Stimulated activated CD4-positive, alpha-beta T cell treated with anti-CD3 and anti-CD28 coated beads, TNF-alpha, amount 100 ng/mL, for 1 hour (primary cell): ENCODE measurements around the gene DUSP11.
A peak's percentile ranks its signal among the peaks of the same experiment; 100 is the strongest.
"Not testable (repeated sequence)": the region's sequence is repeated elsewhere in the genome, so short reads cannot be mapped to it uniquely, and the experiment has no call there.

Experiments used
- DNase-seq, 3 donors: peaks; one replicate each; pipeline ENCODE4 v3.0.0-alpha.2; 2020; ENCODE audit warnings: low read depth in 3 of 3, low spot score in 1 of 3

DUSP11 gene

DNA sequence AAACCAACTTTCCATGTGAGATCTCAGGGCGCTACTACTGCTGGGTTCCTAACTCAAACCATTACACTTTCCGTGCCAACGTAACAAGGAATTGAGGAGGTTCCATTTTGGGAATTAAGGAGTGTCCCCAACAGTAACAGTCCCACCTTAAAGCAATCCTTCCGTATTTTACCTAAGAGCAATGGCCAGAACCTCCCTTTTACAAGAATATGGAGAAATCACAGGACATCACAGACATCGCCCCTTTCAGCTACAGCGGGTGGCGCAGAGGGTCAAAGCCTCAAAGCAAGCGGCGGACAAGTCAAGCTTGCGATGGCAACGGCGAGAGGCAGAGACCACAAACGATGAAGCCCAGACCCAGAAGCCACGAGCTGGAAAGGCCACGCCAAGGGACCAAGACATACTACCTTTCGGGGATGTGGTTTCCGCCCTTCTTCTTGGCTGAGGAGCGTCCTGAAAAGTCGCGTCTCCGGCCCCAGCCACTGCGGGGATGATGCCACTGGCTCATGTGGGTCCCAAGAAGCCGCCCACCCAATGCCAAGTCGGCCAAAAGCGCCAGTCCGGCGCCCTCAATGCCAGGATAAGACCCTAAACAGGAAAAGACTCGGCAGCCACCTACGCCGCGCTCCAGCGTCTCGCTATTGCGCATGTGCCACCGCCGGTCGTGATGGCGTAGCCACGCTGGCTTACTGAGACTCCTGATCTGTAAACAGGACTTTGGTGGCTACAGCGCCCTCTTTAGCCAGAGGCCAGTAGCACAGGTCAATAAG, at the start of gene DUSP11:
Gene DUSP11, minus strand, starts transcription at position 637 of the 770 bp plus-strand sequence. Its CDS starts 129 bp downstream, at position 508.
- peak; percentile 88 to 97 (median 91) for DNase-seq

DNA sequence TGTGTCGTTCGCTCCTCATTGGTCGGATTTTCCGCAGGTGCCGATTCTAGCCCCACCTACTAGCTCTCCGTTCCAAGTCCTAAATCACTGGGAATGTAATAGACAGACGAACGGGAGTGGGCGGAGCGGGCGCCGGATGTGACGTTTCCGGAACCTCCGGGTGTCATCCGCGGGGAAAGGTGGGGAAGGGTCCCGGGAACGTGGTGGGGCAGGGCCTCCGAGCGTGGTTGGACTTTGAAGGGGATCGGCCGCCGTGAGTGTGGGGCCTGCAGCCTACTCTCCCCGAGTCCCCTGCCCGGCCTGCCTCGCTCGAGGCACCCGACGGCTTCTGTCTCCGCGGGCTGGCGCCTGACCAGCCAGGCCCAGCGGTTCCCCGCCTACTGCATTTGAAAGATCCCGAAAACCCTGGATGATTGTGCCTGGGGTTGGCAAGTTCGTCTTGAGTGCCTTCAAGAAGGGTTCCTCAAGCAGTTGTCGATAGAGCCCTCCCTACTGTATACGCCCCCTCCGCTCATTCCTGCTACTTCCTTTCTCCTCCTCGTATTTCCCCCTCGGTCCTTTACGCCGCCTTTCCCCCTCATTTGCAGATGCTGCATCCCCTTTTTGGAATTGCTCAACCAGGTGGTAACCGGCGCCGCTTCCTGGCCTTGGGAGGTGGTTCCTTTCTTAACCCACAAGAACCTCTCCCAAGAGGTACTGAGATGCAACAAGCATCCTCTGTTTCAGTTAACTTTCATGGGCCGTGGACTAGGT, 49.1 kb upstream of the DUSP11 start, which contains the start of gene STAMBP:
Gene STAMBP, plus strand, starts transcription at position 144 of the 753 bp plus-strand sequence. CDS start 1,896 bp downstream, outside the sequence.
- peak; percentile 69 to 73 (median 72) for DNase-seq

DNA sequence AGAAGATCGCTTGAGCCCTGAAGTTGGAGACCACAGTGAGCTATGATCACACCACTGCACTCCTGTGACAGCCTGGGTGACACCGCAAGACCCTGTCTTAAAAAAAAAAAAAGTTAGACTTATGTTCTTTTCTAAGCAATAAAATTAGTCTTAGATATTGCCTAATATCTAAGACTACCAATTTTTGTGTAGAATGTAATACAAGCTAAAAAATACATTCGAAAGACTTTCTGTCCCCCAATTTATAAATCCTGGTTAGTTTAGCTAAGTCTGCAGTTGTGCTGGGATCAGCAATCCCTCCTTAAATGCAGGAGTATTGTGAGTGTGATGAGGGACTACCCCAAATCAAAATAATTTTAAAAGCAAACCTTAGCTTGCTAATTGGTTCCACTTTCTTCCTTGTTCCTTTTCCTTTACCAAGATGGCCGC, 48.5 kb upstream of the DUSP11 start:
- no peak for DNase-seq

DNA sequence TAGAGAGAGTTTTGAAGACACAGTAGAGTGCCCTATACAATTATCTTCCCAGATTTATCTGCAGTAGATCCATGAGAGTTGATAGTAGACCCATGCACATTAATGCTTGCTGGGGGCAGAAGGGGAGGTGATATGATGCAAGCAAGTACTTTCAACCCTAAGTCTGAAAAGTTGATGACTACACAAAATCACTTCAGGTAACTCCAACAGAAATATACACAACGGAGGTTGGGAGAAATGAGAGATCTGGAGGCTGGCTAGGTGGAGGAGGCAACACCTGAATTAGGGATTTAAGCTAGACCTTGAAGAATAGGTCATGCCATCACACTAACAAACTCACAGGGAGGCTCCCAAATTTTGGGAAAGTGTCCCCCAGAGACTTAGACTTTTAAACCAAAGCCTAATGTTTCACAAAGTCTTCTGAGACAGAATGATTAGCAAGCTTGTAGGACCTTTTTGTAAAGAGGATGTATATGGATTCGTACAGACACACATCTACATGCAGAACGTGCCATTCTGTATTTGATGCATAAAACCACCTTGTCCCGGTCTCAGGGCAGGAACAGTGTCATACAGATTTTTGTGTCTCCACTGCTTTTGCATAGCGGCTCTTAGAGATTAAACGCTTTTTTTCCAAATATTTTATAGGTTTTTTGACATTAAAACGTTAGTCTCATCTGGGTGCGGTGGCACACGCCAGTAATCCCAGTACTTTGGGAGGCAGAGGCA, 47.9 kb upstream of the DUSP11 start:
- no peak for DNase-seq

DNA sequence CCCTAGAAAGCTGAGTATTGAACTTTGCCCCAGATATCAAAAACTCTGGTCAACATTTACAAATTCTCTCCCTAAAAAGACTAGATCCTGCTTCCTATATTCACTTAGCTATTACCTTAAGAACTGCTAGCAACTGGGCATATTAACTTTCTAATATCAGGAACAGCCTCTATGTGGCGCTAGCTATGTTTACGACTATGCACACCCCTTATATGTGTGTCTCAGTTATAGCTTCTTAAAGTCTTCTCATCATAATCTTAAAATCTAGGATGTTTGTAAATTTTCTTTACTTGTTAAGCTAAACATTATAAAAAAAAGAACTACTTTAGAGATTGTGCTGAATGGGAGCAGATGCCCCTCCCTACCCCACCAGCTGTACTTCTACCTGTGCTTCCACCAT, 47.1 kb upstream of the DUSP11 start:
- no peak for DNase-seq

DNA sequence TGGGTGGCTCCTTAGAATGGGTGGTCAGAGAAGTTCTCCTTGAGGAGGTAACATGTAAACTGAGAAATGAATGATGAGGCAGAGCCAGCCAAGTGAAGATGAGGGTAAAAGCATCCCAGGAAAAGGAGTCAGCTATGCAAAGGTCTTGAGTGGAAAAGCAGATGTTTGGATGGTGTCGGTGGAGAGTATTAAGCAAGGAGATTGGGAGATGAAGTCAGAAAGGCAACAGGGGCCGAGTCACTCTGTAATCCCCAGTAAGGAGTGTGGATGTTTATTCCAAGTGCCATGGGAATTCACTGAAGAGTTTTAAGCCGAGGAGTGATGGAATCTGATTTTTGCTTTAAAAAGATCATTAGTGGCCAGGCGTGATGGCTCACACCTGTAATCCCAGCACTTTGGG, 45.5 kb upstream of the DUSP11 start:
- no peak for DNase-seq

DNA sequence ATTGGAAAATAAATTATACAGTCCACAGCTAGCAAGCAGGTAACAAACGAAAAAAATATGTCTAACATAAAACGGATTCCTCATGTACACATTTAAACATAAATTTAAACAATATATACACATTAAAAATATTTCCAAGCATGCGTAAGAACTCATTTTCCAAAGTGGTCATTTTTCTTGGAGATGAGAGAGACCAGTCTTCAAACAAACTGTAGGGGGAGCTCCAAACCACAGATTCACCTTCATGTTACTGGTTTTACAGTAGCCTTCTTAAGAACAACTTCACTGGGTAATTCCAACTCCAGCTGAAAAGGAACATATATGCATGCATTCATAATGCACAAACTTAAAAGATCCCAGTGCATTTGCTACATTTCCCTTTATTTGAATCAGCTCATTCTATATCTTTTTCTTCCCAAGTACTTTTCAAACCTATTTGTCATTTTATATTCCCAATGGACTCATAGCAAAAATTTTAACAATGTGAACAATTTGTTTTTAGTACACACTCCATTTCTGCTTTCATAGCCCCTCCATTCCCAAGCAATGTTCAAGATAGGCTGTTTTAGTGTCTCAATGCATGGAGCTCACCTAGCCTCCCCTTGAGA, 44.1 kb upstream of the DUSP11 start:
- no peak for DNase-seq

DNA sequence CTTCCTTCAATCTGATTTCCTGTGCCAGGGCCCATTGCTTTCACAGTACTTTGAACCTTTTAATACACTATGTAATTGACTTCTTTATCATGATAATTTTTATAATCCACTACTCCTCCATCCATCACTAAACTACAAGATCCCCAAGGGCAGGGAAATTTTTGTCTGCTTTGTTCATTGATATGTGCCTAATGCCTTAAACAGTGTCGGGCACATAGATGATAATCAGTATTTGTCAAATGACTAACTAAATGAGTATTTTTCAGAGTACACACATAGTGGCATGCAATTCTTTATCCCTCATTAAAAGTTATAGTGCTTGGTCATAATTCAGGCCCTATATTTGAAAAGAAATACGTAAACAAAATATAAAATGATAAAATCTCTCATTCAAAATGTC, 43.5 kb upstream of the DUSP11 start:
- no peak for DNase-seq

DNA sequence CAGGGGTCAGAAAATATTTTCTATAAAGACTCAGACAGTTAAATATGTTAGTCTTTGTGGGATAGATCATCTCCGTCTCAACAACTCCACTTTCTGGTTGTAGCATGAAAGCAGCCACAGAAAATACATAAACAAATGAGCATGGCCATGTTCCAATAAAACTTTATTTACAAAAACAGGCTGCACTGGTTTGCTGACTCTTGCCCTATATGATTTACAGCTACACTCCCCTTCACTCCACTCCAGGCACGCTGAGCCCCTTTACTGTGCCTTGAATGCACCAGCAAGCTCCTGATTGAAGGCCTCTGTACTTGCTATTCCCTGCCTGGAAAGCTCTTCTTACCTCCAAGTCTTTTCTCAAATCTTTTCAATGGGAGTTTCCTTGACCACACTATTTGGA, 43.1 kb upstream of the DUSP11 start:
- DNase-seq = no peak

DNA sequence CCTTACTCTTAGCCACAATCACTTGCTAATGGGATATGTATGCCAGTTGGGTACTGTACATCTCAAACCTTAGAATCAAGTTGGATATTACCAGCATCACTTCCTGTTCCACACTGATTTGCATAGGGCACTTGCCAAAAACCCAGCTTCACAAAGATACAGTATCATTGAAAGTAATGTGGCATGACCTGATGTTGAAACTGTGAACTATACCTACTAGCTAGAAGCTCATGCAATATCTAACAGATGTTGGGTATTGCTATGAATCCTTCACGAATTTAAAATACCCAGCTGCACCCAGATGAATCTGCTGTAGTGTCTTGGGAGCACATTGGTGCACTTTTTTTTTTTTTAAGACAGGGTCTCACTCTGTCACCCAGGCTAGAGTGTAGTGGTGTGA, 42.4 kb upstream of the DUSP11 start:
- no peak for DNase-seq

DNA sequence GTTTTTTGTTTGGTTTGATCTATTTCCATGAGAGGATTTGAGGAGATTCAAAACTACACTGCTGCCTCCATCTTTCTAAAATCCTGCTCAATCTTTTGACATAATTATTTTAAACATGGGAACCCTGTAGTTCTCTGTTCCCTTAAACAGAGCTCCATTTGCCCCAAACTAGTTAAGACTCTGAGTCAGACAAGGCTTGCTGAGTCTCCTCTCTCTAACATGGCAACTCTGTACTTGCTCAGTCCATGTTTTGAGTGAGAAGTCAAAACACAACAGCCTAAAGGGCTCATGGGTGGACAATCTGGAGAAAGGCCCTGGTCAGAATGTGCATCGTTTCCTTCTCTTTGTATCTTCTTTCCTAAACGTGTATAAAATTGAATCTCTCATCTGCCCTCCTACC, 41.8 kb upstream of the DUSP11 start:
- DNase-seq = no peak

DNA sequence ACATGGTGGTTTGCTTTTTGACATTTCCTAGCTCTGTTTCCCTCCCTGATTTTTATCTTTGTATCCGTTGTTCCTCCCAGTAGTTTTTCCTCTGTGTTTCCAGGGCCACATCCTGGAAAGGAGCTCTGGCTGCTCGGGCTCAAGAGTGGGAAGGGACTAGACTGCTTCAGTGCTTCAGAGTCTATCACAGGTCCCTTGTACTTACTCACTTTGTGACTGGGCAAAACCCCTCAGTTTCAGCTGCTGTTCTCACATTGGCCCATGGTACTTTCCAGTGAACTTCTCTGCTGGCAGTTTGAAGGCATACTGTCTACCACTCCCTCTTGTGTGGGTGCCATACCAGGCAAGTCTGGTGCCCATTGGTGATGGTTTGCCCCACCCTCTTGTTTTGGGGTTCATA, 41.3 kb upstream of the DUSP11 start:
- DNase-seq = no peak

DNA sequence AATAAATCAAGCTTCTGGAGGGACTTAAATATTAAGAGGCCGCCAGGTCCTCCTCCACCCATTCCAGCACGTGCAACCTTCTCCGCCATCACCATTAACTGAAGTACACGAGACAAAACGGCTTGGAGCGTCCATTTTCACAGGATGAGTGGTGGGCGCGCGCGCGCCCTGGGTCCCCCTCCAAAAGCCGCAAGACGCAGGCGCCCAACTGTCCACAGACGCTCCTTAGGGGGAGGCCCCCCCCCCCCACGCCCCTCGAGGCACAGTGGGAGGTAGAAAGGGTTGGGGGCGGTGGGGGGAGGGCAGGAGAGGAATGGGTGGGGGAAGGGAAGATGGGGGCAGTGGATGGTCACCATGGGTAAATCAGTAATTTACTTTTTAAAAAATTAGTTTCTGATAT, 38.4 kb upstream of the DUSP11 start:
- DNase-seq = no peak

DNA sequence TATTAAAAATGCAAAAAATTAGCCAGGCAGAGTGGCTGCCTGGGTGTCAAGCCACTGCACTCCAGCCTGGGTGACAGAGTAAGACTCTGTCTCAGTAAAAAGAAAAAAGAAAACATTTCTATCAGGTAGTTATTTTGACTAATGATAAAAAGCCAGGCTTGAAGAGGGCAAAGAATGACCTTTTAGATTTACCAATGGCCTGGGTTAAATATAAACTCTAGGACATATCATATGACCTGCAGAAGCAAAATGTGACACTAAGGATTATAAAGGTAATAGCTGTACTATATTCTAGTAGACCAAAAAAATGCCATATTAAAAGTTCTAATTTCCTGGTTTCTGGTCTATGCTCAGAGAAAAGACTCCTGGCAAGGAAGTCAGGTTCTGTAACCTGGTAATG, 32.7 kb upstream of the DUSP11 start:
- no peak for DNase-seq

DNA sequence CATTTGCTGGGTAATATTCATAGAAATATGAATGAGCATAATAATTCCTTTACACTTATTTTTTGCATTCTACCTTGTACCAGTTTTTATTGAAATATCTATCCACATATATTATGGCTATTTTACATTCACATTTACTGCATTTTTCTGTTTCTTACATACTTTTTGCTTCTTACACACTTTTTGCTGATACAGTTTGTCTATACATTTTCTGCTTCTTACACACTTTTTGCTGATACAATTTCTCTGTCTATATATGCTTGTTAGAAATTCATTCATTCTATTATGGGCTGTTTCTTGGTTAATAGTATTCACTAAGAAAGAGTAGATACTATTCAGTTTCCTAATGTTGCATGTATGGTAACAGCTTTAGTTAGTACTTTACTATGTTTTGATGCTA, 32.0 kb upstream of the DUSP11 start:
- DNase-seq = no peak

DNA sequence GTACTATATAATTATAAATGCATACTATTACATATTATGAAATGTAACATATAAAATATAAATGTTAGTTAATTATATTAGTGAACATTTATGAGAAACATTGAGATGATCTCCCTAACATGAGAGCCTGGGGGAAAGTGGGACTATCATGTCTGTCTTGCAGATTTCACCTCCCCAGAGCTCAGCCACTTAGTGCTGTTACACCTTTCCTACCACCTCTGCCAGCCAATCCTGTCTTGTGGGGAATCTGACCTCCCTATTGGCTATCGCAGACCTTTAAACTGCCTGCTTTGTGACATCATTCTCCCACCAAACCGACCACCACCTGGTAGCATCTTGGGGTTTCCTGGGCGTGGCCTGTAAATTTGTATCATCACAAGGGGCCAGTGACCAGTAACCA, 4.0 kb upstream of the DUSP11 start, which contains the start of gene C2orf78:
Gene C2orf78, plus strand, starts transcription at position 301 of the 400 bp plus-strand sequence. CDS start 127 bp downstream, outside the sequence.
- not testable (repeated sequence) for DNase-seq

DNA sequence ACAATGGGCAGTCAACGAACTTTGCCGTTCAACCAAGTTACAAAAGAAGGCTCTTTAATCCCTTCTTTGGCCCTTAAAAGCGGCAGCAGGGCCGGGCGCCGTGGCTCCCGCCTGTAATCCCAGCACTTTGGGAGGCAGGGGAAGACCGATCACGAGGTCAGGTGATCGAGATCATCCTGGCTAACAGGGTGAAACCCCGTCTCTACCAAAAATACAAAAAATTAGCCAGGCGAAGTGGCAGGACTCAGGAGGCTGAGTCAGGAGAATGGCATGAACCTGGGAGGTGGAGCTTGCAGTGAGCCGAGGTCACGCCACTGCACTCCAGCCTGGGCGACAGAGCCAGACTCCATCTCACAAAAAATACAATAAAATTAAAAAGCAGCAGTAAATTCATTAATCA, 3.5 kb upstream of the DUSP11 start:
- DNase-seq = not testable (repeated sequence)

DNA sequence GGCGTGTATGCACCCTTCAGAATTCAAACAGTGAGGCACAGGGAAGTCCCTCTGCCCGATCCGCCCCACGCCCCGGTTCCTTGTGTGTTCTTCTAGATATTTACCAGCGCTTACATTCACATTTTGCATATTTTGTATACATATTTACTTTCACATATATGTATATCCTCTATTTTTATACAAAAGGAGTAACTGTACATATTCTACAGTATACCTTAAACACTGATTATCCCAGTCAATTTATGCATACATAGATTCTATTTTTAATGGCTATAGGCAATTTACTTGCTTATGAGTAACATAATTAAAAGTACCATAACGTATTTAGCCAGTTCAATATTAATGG, 307 bp upstream of the DUSP11 start:
- no peak for DNase-seq

DNA sequence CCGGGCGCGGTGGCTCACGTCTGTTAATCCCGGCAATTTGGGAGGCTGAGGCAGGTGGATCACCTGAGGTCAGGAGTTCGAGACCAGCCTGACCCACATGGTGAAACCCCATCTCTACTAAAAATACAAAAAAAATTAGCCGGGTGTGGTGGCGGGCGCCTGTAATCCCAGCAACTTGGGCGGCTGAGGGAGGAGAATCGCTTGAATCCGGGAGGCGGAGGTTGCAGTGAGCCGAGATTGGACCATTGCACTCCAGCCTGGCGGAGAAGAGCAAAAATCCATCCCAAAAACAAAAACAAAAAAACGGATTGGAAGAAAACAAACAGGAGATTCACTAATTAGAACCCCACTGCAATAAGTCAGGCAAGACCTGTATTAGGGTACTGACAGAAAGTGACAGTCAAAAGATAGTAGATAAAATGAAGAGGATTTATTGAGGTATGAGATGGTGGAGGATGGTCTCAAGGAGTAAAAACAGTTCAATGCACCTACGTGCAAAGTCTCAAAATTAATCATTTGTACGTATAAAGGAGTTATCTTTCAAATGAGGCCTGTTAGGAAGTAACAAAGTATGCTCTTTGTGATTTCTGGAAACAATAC, 936 bp downstream of the DUSP11 start:
- DNase-seq = not testable (repeated sequence)

DNA sequence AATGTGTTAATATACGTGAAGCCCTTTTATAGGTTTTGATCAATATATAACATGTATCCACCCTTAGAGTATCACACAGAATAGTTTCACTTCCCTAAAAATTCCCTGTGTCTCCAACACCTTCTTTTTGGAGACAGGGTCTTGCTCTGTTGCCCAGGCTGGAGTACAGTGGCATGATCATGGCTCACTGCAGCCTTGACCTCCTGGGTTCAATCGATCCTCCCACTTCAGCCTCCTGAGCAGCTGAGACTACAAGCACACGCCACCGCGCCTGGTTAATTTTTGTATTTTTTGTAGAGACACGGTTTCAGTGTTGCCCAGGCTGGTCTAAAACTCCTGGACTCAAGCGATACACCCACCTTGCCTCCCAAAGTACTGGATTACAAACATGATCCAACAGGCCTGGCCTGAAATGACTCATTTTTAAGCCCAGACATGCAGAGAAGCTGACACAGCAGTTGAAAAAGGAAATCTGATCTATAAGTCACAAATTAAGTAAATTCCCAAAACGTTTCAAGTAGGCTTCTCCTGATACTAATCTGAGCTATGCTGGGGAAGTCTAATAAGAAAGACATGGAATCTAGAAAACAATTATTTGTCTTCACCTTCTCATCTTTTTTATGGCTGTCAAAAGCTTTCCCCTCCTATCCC, 2.9 kb downstream of the DUSP11 start:
- DNase-seq = no peak
